DND-41 (cell line): ENCODE data around the gene ZBED4.

Experiments
- ATAC-seq: fragments of 200-7000 bp; cut with Tn5 transposase; 3 replicates; pipeline ENCODE4 v1.9.1; 2021; ENCODE audit warnings: low read depth; ENCODE audit not compliant: insufficient read depth
- DNase-seq: peaks from one replicate; pipeline ENCODE4 v3.0.0-alpha.2; 2020
- H2AFZ ChIP-seq: 2 replicates; pipeline ENCODE4 v1.6.0; 2012; ENCODE audit warnings: low read depth, low read length
- H3K27ac ChIP-seq: 2 replicates; pipeline ENCODE4 v1.5.1; 2012; ENCODE audit warnings: low read length, inconsistent platforms
- H3K27me3 ChIP-seq: fragments of 200-600 bp; sonication (generic); 2 replicates; pipeline ENCODE4 v1.6.0; 2012; ENCODE audit warnings: low read length, mild to moderate bottlenecking, inconsistent platforms; ENCODE audit not compliant: insufficient read depth, poor library complexity
- H3K36me3 ChIP-seq: 2 replicates; pipeline ENCODE4 v1.5.1; 2012; ENCODE audit warnings: low read length, inconsistent platforms; ENCODE audit not compliant: insufficient read depth
- H3K4me1 ChIP-seq: 2 replicates; pipeline ENCODE4 v1.5.1; 2012; ENCODE audit warnings: mild to moderate bottlenecking, low read length; ENCODE audit not compliant: insufficient read depth
- H3K4me2 ChIP-seq: 2 replicates; pipeline ENCODE4 v1.6.0; 2012; ENCODE audit warnings: mild to moderate bottlenecking, moderate library complexity, low read length, inconsistent platforms; ENCODE audit not compliant: insufficient read depth
- H3K4me3 ChIP-seq, 2 experiments: fragments of 200-600 bp in 1 of 2; shearing (Covaris generic) in 1 of 2; 2 replicates each; pipeline ENCODE4 v1.5.1; 2012 to 2016; ENCODE audit warnings: inconsistent platforms in 2 of 2, low read length in 2 of 2, mild to moderate bottlenecking in 2 of 2, low read depth in 1 of 2, moderate library complexity in 1 of 2
- H3K79me2 ChIP-seq: 2 replicates; pipeline ENCODE4 v1.6.0; 2012; ENCODE audit warnings: low read length, inconsistent platforms; ENCODE audit not compliant: insufficient read depth
- H3K9ac ChIP-seq: 2 replicates; pipeline ENCODE4 v1.6.0; 2012; ENCODE audit warnings: low read depth, mild to moderate bottlenecking, inconsistent platforms, low read length, moderate library complexity
- H3K9me3 ChIP-seq: 2 replicates; pipeline ENCODE4 v1.5.1; 2012; ENCODE audit warnings: low read length, moderate library complexity, mild to moderate bottlenecking, inconsistent platforms; ENCODE audit not compliant: insufficient read depth, severe bottlenecking
- H4K20me1 ChIP-seq: 2 replicates; pipeline ENCODE4 v1.6.0; 2012; ENCODE audit warnings: low read length; ENCODE audit not compliant: insufficient read depth
- EZH2 ChIP-seq: IDR thresholded peaks from 3 replicates; pipeline ENCODE4 v1.6.1; 2012; ENCODE audit warnings: borderline replicate concordance, low read depth, mild to moderate bottlenecking, moderate library complexity, low read length, inconsistent platforms; ENCODE audit not compliant: severe bottlenecking
- TF ChIP-seq, protein P1 (sequence below): IDR thresholded peaks from 2 replicates; pipeline ENCODE4 v1.5.1; 2012; ENCODE audit warnings: borderline replicate concordance, low read length, moderate library complexity, mild to moderate bottlenecking; ENCODE audit not compliant: poor library complexity, severe bottlenecking; ENCODE audit errors: extremely low read depth

ZBED4 gene

DNA sequence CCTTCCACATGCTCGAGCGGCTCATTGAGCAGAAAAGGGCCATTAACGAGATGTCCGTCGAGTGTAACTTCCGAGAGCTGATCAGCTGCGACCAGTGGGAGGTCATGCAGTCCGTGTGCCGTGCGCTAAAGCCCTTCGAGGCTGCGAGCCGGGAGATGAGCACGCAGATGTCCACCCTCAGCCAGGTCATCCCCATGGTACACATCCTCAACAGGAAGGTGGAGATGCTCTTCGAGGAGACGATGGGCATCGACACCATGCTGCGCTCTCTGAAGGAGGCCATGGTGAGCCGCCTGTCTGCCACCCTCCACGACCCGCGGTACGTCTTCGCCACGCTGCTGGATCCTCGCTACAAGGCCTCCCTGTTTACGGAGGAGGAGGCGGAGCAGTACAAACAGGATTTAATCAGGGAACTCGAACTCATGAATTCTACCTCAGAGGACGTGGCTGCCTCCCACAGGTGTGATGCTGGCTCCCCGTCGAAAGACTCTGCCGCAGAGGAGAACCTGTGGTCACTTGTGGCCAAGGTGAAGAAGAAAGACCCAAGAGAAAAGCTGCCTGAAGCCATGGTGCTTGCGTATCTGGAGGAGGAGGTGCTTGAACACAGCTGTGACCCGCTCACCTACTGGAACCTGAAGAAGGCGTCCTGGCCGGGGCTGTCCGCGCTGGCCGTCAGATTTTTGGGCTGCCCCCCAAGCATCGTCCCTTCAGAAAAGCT is 32.9 kb downstream of the ZBED4 start:
- H3K36me3 ChIP-seq: peaks cover 85% of the 10 kb centered on the region

DNA sequence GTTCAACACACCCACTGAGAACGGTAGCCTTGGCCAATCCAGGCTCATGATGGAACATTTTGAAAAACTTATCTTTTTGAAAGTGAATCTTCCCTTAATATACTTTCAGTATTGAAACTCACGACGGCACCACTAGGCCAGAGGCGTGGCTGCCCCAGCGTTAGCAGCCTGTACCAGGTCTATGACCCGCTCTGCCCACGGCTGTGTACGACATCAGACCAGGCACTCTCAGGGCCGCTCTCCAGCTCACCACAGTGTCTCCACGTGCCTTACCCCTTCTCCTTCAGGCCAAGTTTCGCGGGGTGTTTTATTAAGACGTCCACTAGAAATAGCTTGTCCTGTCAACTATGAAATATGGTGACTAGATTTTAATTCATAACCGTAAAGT is 33.4 kb downstream of the ZBED4 start:
- peaks cover 86% of the 10 kb centered on the region for H3K36me3 ChIP-seq
- no peaks in the 10 kb centered on the region for H3K4me1 ChIP-seq
- peaks cover 54% of the 10 kb centered on the region for H4K20me1 ChIP-seq
- ATAC-seq: no peak
- no peaks in the 10 kb centered on the region for H3K9me3 ChIP-seq
- H3K79me2 ChIP-seq: peaks cover 65% of the 10 kb centered on the region
- H2AFZ ChIP-seq: no peak overlapping the region
- no peak overlapping the region for H3K9ac ChIP-seq
- no peak overlapping the region for H3K27ac ChIP-seq
- no peak for DNase-seq
- no peaks in the 10 kb centered on the region for H3K27me3 ChIP-seq
- H3K4me3 ChIP-seq: no peak overlapping the region
- H3K4me2 ChIP-seq: no peak overlapping the region
- TF ChIP-seq, protein P1, sequence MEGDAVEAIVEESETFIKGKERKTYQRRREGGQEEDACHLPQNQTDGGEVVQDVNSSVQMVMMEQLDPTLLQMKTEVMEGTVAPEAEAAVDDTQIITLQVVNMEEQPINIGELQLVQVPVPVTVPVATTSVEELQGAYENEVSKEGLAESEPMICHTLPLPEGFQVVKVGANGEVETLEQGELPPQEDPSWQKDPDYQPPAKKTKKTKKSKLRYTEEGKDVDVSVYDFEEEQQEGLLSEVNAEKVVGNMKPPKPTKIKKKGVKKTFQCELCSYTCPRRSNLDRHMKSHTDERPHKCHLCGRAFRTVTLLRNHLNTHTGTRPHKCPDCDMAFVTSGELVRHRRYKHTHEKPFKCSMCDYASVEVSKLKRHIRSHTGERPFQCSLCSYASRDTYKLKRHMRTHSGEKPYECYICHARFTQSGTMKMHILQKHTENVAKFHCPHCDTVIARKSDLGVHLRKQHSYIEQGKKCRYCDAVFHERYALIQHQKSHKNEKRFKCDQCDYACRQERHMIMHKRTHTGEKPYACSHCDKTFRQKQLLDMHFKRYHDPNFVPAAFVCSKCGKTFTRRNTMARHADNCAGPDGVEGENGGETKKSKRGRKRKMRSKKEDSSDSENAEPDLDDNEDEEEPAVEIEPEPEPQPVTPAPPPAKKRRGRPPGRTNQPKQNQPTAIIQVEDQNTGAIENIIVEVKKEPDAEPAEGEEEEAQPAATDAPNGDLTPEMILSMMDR: no peak
- TF ChIP-seq EZH2: no peak

More for the DNA sequence above, 32.9 kb downstream of the ZBED4 start:
- Histone ChIP-seq H3K9me3 (no peaks in the 10 kb centered on the region), H4K20me1 (peaks cover 60% of the 10 kb centered on the region), H3K27me3 (no peaks in the 10 kb centered on the region), H3K79me2 (peaks cover 71% of the 10 kb centered on the region), H3K4me2 (no peak overlapping the region), H3K4me3 (no peak overlapping the region), H2AFZ (no peak overlapping the region), H3K27ac (no peak overlapping the region), H3K9ac (no peak overlapping the region), H3K4me1 (no peaks in the 10 kb centered on the region)
- no peak for TF ChIP-seq EZH2
- TF ChIP-seq, protein P1: no peak
- DNase-seq: no peak
- no peak for ATAC-seq

DNA sequence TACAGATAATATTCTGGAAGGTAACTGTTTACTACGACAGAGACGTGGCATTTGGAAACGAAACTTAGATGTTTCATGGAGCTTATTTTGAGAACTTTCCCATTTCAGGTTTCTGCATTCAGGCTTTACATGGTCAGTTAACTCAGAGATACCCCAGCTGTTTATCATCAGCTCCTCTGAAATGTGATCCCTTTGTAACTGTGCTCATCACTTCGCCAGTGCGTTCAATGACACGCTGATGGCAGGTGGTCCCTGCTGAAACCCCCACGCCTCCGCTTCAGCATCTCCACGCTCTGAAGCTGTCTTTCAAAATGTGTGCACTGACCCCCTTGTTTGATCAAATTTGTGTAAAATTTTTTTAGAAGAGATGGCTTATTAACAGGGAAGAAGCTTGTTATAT is 34.1 kb downstream of the ZBED4 start:
- no peak overlapping the region for H2AFZ ChIP-seq
- H3K27me3 ChIP-seq: no peaks in the 10 kb centered on the region
- H3K4me2 ChIP-seq: no peak overlapping the region
- H3K4me1 ChIP-seq: no peaks in the 10 kb centered on the region
- peaks cover 48% of the 10 kb centered on the region for H4K20me1 ChIP-seq
- no peak overlapping the region for H3K27ac ChIP-seq
- H3K36me3 ChIP-seq: peaks cover 86% of the 10 kb centered on the region
- no peaks in the 10 kb centered on the region for H3K9me3 ChIP-seq
- no peak overlapping the region for H3K9ac ChIP-seq
- ATAC-seq (no peak), DNase-seq (no peak)
- H3K4me3 ChIP-seq: no peak overlapping the region
- H3K79me2 ChIP-seq: peaks cover 59% of the 10 kb centered on the region
- no peak for TF ChIP-seq EZH2
- TF ChIP-seq, protein P1: no peak

DNA sequence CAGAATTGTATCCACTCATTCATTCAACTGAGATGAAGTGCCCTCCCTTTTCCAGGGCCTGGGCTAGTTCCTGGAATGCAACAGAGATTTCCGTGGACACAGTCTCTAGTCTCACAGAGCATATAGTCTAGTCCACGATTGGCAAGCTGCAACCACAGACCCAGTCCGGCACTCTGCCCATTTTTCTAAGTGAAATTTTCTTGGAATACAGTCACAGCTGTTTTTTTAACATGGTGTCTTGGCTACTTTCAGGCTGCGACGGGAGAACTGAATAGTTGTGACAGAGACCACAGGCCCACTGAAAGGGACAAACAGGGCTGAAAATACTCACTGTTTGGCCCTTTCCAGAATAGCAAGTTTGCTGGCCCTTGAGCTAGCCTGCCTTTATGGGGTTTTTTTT is 35.4 kb downstream of the ZBED4 start:
- H3K36me3 ChIP-seq: peaks cover 73% of the 10 kb centered on the region
- no peak overlapping the region for H3K4me2 ChIP-seq
- peaks cover 37% of the 10 kb centered on the region for H4K20me1 ChIP-seq
- no peaks in the 10 kb centered on the region for H3K27me3 ChIP-seq
- TF ChIP-seq, protein P1: no peak
- no peak for TF ChIP-seq EZH2
- H2AFZ ChIP-seq: no peak overlapping the region
- H3K27ac ChIP-seq: no peak overlapping the region
- H3K4me1 ChIP-seq: no peaks in the 10 kb centered on the region
- H3K79me2 ChIP-seq: peaks cover 45% of the 10 kb centered on the region
- no peak overlapping the region for H3K9ac ChIP-seq
- H3K4me3 ChIP-seq: no peak overlapping the region
- DNase-seq (no peak), ATAC-seq (no peak)
- H3K9me3 ChIP-seq: no peaks in the 10 kb centered on the region
